ENCODE results near the gene GMDS.

GMDS gene

GRCh38 chr6:1599469-1599868, 645.9 kb downstream of the GMDS start:
- H3K4me3 ChIP-seq (ENCODE audit: low read depth, low read length): no peak overlapping the region
- DNase-seq (ENCODE audit: low read depth, low spot score): no peak
- TF ChIP-seq CTCF (IDR thresholded peaks at IDR 0.05; ENCODE audit: low read depth, low read length): no peak
- in situ Hi-C loops (cut with HindIII; ENCODE audit: low sequenced_read_pairs): no loop called here

DNA sequence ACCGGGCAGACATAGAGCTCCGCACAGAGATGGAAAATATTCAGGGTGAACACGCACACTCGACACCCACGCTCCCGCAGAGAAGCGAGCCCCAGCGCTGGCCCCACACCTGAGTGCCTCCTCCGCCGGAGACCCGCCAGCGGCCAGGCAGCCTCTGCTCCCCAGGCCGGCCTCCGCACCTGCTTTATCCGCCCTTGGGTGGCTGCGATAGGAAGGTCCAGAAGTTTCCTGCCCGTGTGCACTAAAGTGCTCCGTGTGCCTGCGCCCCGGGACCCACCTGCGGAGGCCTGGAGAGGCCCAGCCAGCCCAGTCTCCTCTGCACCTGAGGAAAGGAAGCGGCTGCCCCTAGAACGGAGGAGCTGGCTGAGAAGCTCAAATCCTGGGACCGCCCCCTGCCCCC, 646.5 kb downstream of the GMDS start:
- TF ChIP-seq CTCF (IDR thresholded peaks at IDR 0.05; ENCODE audit: low read depth, low read length): no peak
- no peak for DNase-seq (ENCODE audit: low read depth, low spot score)
- in situ Hi-C loops (cut with HindIII; ENCODE audit: low sequenced_read_pairs): no loop called here
- no peak overlapping the region for H3K4me3 ChIP-seq (ENCODE audit: low read depth, low read length)

- no peak for TF ChIP-seq CTCF (IDR thresholded peaks at IDR 0.05; ENCODE audit: low read depth, low read length)
- no peak overlapping the region for H3K4me3 ChIP-seq (ENCODE audit: low read depth, low read length)
- no peak for DNase-seq (ENCODE audit: low read depth, low spot score)
- in situ Hi-C loops (cut with HindIII; ENCODE audit: low sequenced_read_pairs): no loop called here
Measured at GRCh38 chr6:1598433-1598832, 647.0 kb downstream of the GMDS start.

GRCh38 chr6:1597924-1598323, 647.5 kb downstream of the GMDS start:
- no peak for DNase-seq (ENCODE audit: low read depth, low spot score)
- no peak for TF ChIP-seq CTCF (IDR thresholded peaks at IDR 0.05; ENCODE audit: low read depth, low read length)
- H3K4me3 ChIP-seq (ENCODE audit: low read depth, low read length): no peak overlapping the region
- in situ Hi-C loops (cut with HindIII; ENCODE audit: low sequenced_read_pairs): no loop called here

DNA sequence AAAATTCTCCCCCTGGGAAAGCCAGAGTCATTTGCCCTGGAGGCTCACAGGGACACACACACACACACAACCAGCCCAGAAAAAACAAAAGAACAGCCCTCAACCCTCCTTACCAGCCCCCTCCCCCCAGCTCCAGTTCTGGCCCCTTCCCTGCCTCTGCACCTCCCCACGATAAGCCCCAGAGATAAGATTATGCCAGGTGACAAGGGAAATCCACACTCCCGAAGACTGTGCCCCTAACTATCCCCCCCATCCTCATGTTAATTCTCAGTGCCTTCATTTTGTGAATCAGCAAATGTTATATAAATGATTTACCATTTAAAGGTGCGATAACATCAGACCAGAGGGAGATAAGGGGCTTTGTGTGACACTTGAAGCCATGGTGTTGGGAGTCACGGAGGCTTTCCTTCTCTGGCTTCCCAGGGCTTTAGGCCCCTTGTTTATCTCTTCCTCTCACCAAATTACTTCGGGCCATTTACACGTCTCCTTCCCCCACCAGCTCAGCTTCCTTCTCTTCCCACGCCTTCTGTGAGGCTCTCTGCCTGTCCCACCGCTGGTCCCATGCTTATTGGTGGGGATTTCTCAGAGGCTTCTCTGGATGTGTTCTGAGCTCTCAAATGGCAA, 648.2 kb downstream of the GMDS start:
- no peak for TF ChIP-seq CTCF (IDR thresholded peaks at IDR 0.05; ENCODE audit: low read depth, low read length)
- no peak for DNase-seq (ENCODE audit: low read depth, low spot score)
- in situ Hi-C loops (cut with HindIII; ENCODE audit: low sequenced_read_pairs): no loop called here
- no peak overlapping the region for H3K4me3 ChIP-seq (ENCODE audit: low read depth, low read length)

DNA sequence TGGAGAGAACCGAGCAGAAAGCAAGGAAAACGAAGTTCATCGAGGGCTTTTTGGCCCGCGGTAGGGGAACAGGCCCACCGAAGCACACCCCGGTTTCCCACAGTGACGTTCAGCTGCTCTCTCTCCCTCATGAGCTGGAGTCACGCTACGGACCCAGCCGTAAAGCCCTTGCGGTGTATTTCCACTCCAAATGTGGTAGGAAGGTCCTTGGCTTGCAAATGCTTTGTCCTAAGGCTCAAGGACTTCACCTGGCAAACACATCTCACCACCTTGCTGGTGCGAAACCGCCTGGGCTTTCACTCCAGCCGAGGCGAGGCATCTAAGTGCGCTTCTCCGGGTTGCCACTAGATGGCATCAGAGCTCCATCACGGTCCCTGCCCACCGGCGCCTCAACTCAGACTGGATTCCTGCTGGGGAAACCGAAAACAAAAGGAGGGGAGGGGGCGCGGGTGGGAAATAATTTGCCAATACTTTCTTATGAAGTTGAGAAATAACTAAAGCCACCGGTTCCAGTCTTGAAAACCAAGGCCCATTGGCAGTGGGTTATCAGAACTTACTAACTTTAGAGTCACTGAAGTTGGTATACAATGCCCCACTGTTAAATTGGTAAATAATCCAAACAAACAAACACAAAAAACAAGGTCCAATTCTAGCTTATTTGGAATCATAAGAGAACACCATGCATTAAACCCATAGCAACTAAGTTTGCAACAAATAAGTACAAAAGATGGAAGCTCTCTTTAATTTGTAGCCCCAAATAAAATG, 649.1 kb downstream of the GMDS start:
- in situ Hi-C loops (cut with HindIII; ENCODE audit: low sequenced_read_pairs): no loop called here
- peak; percentile 94 for TF ChIP-seq CTCF (IDR thresholded peaks at IDR 0.05; ENCODE audit: low read depth, low read length)
- H3K4me3 ChIP-seq (ENCODE audit: low read depth, low read length): peak overlapping the region; percentile 6
- peak; percentile 50 for DNase-seq (ENCODE audit: low read depth, low spot score)
